HG03575 (cell line): Measurements from ENCODE around the gene YIPF2.
"Not testable (repeated sequence)": the region's sequence is repeated elsewhere in the genome, so short reads cannot be mapped to it uniquely, and the experiment has no call there.

Source experiments
- ATAC-seq: cut with Tn5 transposase; IDR thresholded peaks from one replicate; pipeline ENCODE4 v1.9.1; 2021; ENCODE audit not compliant: unreplicated experiment, insufficient number of reproducible peaks, low FRiP score; ENCODE audit errors: extremely low read depth

YIPF2 gene

DNA sequence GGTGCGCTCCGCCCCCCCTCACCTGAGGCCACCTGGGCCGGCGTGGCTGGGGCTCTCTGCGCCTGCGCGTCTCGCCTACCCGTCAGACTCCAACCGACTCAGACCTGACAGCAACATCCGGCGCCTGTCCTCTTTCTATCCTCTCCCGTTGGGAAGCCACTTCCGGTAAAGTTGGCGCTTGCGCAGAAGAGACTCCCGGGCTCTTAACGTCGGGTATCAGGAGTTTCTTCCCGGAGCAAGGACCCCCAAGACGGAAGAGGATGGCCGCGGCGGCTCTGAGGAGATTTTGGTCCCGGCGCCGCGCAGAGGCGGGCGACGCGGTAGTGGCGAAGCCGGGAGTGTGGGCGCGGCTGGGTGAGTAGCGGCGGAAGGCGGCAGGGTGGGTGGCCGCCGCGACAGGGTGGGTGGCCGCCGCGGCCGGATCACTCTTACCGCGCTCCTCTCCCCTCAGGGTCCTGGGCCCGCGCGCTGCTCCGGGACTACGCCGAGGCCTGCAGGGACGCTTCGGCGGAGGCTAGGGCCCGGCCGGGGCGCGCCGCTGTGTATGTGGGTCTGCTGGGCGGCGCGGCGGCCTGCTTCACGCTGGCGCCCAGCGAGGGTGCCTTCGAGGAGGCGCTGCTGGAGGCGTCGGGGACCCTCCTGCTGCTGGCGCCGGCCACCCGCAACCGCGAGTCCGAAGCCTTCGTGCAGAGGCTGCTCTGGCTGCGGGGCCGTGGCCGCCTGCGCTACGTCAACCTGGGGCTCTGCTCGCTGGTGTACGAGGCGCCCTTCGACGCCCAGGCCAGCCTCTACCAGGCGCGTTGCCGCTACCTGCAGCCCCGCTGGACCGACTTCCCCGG, at the start of gene YIPF2, which contains the start of gene TIMM29:
Gene YIPF2 (minus strand): TSS at position 77 of the 839 bp plus-strand sequence. CDS start 229 bp downstream, outside the sequence.
Gene TIMM29 (plus strand): TSS at position 249 of the 839 bp plus-strand sequence. CDS start 12 bp downstream, at position 261.
- ATAC-seq = no peak

DNA sequence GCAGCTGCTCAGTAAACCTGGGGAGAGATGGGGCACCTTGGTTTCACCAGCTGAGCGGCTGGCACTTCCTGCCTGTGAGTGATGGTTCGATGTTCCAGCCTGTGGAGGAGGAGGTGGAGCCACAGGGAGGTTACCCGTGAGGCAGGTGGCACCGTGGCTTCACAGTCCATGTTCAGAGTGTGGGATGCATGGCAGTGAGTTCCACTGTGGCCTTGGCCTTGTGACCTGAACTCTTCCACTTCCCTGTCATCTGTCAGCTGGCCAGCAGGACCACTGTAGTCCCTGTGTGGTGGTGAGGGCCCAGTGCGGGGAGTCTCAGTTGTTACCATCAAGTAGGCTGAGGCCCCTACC, 49.3 kb upstream of the YIPF2 start:
- ATAC-seq = no peak

DNA sequence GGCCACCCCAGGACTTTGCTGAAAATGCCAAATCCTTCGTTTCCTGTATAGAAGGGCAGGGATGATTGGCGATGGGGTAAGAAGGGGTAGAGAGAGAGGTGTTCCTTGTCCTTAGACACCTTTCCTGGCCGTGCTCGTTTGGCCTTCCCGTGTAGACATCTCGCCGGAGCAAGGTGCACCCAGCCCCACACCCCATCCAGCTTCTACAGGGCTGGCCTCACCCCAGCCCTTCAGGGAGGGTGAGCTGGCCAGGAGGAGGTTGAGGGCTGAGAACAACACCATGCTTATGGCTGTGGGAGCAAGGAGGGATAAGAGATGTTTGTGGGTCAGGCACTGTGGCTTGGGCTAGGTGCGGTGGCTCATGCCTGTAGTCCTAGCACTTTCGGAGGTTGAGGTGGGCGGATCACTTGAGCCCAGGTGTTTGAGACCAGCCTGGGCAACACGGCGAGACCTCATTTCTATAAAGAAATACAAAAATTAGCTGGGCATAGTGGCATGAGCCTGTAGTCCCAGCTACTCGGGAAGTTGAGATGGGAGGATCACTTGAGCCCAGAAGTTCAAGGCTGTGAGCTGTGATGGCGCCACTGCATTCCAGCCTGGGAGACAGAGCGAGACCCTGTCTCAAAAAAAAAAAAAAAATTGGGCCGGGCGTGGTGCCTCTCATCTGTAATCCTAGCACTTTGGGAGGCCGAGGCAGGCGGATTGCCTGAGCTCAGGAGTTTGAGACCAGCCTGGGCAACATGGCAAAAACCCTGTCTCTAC, 47.9 kb upstream of the YIPF2 start:
- ATAC-seq = no peak

GRCh38 chr19:10975374-10976130, 47.1 kb upstream of the YIPF2 start:
- no peak for ATAC-seq

DNA sequence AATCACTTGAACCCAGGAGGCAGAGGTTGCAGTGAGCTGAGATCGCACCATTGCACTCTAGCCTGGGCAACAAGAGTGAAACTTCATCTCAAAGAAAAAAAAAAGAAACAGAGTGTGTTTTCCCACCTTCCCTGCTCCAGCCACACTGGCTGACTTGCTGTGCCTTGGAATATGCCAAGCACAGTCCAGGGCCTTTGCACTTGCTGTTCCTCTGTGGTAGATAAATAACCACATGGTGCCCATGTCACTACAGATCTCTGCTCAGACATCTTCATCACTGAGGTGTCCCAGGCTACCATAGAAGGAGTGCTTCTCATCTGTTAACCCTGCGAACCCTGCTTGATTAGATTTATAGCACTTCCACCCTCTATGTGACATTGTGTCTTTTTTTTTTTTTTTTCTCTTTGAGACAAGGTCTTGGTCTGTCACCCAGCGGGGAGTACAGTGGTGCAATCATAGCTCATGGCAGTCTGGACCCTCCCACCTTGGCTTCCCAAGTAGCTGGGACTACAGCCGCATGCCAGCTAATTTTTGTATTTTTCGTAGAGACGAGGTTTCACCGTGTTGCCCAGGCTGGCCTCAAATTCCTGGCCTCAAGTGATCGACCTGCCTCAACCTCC, 42.8 kb upstream of the YIPF2 start:
- ATAC-seq = no peak

- ATAC-seq = no peak
Measured at GRCh38 chr19:10968527-10969135, 40.2 kb upstream of the YIPF2 start.

DNA sequence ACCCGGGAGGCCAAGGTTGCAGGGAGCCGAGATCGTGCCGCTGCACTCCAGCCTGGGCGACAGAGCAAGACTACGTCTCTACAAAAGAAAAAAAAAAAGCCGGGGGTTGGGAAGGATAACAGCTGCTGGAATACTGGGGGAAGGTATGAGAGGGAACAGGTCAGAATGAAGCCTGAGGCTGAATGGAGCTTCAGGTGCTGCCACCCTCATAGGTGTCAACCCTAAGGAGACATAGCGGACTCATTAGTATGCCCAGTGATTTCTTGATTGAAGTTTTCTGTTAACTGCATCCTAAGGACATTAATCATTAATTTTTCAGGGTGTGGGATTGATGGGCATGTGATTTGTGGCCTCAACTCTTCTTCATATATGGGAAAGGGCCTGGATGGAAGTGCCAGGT, 38.4 kb upstream of the YIPF2 start:
- no peak for ATAC-seq

GRCh38 chr19:10965398-10965797, 37.0 kb upstream of the YIPF2 start:
- no peak for ATAC-seq

- no peak for ATAC-seq
Measured at GRCh38 chr19:10964903-10965302, 36.5 kb upstream of the YIPF2 start.

DNA sequence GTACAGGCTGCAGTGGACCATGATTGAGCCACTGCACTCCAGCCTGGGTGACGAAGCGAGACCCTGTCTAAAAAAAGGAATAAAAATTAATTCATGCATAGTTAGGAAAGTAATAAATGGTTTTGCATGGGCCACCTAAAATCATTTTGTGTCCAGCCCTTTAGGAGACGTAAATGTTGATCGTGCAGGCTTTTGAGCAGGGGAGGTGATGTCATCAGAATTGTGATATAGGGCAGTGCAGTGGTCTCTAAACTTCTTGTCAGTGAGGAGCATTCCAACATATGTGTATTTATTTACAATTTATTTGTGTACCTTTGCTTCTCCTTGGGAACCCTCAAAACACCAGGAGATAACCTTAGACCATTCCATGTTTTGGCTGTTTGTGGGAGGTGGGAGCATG, 35.4 kb upstream of the YIPF2 start:
- no peak for ATAC-seq

DNA sequence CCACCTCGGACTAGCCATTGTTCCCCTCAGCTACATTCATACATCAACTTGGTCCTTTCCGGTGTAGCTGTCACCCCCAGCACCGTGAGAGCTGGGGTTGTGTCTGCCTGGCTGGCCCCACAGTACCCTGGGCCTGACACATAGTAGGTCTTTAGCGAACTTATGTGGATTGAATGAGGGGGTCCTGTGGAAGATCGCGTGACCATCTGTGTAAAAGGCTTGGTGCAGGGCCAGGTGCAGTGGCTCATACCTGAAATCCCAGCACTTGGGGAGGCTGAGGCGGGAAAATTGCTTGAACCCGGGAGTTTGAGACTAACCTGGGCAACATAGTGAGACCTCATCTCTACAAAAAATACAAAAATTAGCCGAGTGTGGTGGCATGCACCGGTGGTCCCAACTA, 34.4 kb upstream of the YIPF2 start:
- no peak for ATAC-seq

- no peak for ATAC-seq
Measured at GRCh38 chr19:10961073-10961860, 32.8 kb upstream of the YIPF2 start.

DNA sequence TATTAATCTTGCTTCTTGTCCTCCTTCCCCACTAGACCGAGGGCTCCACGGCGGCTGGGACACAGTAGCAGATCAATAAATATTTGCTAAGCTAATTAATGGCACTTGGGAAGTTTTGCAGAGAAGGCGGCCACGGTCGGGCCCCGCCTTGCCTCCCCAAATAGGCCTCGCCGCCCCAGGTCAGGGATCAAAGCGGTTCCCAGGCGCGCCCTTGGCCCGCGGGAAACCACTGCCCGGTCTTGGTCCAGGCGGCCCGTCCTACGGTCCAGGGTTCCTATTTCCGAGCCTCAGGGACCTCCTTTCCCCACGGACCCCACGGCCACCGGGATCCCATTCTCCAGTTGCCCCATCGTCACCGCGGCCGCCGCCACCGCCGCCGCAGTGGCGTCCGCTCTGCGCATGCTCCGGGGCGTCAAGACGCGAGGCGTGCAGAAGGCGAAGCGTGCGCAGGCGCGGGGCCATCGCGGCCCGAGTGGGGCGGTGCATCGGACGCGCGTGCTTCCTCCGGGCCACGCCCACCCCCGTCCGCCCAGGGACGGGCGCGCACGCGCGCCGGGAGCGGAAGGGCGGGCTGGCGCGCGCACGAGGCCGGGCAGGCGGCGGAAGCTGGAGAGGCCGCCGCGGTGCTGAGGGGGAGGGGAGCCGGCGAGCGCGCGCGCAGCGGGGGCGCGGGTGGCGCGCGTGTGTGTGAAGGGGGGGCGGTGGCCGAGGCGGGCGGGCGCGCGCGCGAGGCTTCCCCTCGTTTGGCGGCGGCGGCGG, 32.1 kb upstream of the YIPF2 start, which contains the start of gene SMARCA4:
Gene SMARCA4 (plus strand): TSS at position 717 of the 759 bp plus-strand sequence. CDS start 23,122 bp downstream, outside the sequence.
- ATAC-seq = no peak

DNA sequence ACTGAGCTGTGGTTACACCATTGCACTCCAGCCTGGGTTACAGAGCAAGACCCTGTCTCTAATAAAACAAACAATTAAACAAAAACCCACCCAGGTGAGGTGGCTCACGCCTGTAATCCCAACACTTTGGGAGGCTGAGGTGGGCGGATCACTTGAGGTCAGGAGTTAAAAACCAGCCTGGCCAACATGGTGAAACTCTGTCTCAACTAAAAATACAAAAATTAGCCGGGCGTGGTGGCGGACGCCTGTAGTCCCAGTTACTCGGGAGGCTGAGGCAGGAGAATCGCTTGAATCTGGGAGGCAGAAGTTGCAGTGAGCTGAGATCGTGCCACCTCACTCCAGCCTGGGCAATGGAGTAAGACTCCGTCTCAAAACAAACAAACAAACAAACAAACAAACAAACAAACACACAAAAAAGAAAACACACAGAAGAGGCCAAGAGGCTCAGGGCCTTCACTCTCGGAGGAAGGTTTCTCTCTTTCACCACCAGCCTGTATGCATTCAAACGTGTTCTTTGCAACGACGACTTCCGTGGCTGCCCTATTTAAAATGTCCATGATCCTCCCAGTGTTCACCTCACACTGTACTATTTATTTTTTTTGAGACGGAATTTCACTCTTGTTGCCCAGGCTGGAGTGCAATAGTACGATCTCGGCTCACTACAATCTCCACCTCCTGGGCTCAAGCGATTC, 31.0 kb upstream of the YIPF2 start:
- not testable (repeated sequence) for ATAC-seq

GRCh38 chr19:10952809-10953208, 24.4 kb upstream of the YIPF2 start:
- ATAC-seq = no peak

GRCh38 chr19:10946958-10947657, 18.7 kb upstream of the YIPF2 start:
- no peak for ATAC-seq
